ENCODE results near the gene TUSC2.
A peak's percentile ranks its signal among the peaks of the same experiment; 100 is the strongest.

TUSC2 gene

DNA sequence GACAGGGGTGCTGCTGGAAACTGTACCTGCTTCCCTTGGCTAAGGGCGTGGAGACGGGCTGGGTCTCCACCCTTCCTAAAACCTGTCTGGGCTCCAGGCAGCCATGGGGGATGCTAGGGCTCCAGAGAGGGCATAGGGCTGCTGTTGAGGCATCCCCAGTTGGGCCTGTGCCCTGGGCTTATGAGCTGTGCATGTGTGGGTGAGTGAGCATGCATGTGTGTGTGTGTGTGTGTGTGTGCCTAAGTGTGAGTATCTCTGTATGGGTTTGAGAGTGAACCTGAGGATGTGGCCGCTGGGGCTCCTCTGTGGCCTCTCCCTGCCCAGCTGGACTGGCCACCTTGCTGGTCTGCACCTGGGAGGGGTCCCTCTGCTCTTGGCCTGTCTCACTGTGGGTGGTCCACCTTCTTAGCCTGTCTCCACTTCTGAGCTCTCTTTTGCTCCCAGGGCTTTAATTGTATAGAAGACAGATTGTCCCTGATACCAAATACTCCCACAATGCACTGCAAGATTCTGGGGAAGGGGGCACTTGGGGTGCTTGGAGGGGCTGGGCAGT, 43.2 kb upstream of the TUSC2 start:
- no peak for TF ChIP-seq CTCF (IDR thresholded peaks at IDR 0.05; ENCODE audit: extremely low read depth, missing control alignments)
- DNase-seq (ENCODE audit: low spot score) = no peak

DNA sequence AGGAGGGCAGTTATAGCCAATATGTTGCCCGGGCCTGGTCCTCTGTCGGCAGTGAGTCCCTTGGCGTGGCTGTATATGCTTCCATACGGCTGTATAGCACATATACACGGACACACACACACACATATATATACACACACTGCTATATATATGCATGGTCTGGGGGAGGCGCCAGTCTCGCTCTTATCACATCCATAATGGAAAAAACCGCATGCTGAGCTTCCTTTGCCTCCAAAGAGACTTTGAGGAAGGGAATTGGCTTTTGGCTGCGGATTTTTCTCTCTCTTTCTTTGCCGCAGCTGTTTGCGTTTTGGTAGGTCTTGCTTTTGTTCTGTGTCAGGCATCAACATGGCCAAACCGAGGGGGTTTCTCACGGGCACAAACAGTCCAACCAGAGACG, 42.6 kb upstream of the TUSC2 start:
- no peak for DNase-seq (ENCODE audit: low spot score)
- TF ChIP-seq CTCF (IDR thresholded peaks at IDR 0.05; ENCODE audit: extremely low read depth, missing control alignments) = no peak

DNA sequence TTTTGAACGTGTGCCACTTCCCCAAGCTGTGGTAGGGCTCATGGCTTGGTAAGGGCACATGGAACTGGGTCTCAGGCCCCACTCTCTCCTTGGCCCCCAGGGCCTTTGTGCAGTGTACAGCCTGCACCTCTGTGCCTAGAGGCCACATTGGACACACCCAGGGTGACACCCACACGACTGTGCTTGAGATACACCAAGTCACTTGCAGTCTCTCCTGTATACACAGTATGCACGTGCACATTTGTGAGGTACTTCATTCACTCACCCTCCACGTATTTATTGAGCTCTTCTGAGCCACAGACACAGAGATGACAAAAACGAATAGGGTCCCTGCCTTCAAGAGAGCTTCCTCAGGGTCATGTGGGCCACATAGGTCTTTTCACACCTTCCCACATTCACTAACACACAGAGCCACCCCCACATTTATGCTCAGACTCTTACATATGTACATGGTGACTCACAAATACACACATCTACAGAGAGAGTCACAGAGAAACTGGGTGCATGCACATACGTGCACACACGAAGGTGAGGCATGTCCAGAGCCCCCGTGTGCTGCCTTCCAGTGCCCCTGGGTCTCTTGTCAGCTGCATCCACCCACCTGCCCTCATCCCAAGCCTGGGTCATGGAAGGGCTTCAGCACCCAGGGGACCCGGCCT, 41.1 kb upstream of the TUSC2 start:
- DNase-seq (ENCODE audit: low spot score) = no peak
- TF ChIP-seq CTCF (IDR thresholded peaks at IDR 0.05; ENCODE audit: extremely low read depth, missing control alignments) = no peak

DNA sequence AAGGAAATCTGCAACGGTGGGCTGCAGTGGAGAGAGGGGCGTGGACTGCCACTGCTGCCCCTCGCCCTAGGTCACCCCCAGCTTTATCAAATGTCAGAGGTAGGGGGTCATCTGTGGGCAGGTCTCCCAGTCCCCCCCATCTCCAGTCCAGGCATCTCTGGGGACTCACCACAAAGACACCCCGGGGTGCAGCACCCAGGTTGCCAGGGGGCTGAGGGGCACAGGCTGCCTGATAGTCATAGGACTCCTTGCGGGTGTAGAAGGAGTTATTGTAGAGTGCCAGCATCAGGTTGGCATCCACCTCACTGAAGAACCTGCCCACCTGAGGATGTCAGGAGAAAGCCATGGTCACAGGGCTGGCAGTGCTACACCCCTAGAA, 37.8 kb upstream of the TUSC2 start:
- no peak for TF ChIP-seq CTCF (IDR thresholded peaks at IDR 0.05; ENCODE audit: extremely low read depth, missing control alignments)
- DNase-seq (ENCODE audit: low spot score) = no peak

DNA sequence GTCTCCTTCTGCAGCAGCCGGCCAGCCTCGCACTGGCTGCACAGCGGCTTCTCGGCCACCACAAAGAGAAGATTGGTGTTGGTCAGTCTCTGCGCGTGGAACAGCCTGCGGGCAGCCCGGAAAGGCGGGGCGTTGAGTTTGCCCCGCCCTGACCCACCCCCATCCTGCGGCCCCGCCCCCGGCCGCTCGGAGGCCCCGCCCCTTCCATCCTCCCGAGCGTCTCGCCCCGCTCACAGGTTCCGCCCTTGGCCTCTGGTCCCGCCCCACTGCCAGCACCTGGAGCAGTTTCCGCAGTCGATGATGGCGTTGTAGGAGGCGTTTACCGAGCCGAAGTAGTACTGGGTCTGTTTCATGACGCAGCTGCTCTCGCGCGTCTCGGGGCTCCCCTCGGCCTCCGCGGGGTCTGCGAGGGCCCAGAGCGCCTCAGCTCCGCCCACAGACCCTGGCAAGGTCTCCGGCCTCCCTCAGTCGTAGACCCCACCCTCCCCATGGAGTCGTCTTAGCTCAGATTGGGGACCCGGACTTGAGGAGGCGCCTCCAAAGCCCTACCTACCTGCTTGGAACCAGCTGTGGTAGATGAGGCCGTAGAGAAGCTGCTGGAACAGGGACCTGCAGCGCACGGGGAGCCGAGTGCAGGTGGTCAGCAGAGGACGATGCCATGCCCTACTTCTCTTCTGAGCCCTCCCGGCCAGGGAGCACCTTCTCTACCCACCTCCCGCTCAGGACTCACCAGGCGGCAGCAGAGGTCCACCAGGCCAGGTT, 37.2 kb upstream of the TUSC2 start:
- no peak for TF ChIP-seq CTCF (IDR thresholded peaks at IDR 0.05; ENCODE audit: extremely low read depth, missing control alignments)
- DNase-seq (ENCODE audit: low spot score) = peak; percentile 97

- TF ChIP-seq CTCF (IDR thresholded peaks at IDR 0.05; ENCODE audit: extremely low read depth, missing control alignments) = no peak
- no peak for DNase-seq (ENCODE audit: low spot score)
Measured at GRCh38 chr3:50364573-50365079, 36.6 kb upstream of the TUSC2 start.

DNA sequence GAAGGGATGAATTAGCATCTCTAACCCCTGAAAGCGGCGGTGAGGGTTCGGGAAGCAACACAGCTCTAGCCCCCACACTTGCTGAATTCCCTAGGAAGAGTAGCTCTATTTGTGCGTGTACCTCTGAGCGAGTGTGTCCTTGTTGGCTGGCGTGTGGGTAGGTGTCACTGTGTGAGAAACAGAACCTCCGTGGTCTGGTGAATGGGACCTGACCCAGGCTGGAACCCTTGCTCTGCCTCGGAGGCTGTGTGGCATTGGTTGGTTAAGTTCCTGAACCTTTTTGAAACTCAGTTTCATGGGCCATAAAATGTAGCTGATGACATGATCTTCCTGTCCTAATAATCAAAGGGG, 31.7 kb upstream of the TUSC2 start:
- no peak for TF ChIP-seq CTCF (IDR thresholded peaks at IDR 0.05; ENCODE audit: extremely low read depth, missing control alignments)
- DNase-seq (ENCODE audit: low spot score) = no peak

Data from GM20000 (cell line).